Activated naive CD4-positive, alpha-beta T cell treated with anti-CD3 and anti-CD28 coated beads, Interleukin-2, amount 10 ng/mL, durations not matched to agents 7 days and 5 days (primary cell): ENCODE results near the gene NOS2.

Source experiments
- CTCF ChIA-PET: fragments of 350-600 bp; sonication (Branson Sonifier 250); formaldehyde crosslinking; loops from one replicate; lab custom pipeline; 2021; ENCODE audit warnings: antibody characterized with exemption; lab: Charles Lee
- DNase-seq: peaks from one replicate; pipeline ENCODE4 v3.0.0-alpha.2; 2020
- H3K27ac Mint-ChIP-seq: one replicate; pipeline ENCODE4 v1.8.0; 2021; ENCODE audit warnings: mild to moderate bottlenecking, moderate library complexity, mixed read lengths
- H3K27me3 Mint-ChIP-seq: one replicate; pipeline ENCODE4 v1.8.0; 2021; ENCODE audit warnings: mild to moderate bottlenecking, mixed read lengths
- H3K36me3 Mint-ChIP-seq: one replicate; pipeline ENCODE4 v1.8.0; 2021; ENCODE audit warnings: mixed read lengths
- H3K4me1 Mint-ChIP-seq: one replicate; pipeline ENCODE4 v1.8.0; 2021; ENCODE audit warnings: mixed read lengths
- H3K4me3 Mint-ChIP-seq: one replicate; pipeline ENCODE4 v1.8.0; 2021; ENCODE audit warnings: mild to moderate bottlenecking, moderate library complexity, mixed read lengths
- H3K9me3 Mint-ChIP-seq: one replicate; pipeline ENCODE4 v1.8.0; 2021; ENCODE audit warnings: mixed read lengths

Gene NOS2

GRCh38 chr17:27810211-27810901 lies 10.0 kb upstream of the NOS2 start:
- H3K27ac Mint-ChIP-seq = peak overlapping the region; percentile 88
- H3K36me3 Mint-ChIP-seq = no peaks in the 10 kb centered on the region
- CTCF ChIA-PET = interaction anchor here (1.2 to 2.8 kb wide), 2 partner anchors 54 to 69 kb away, joined by 3 to 12 read pairs; no protein-coding TSS in a partner anchor
- H3K4me3 Mint-ChIP-seq = no peak overlapping the region
- H3K4me1 Mint-ChIP-seq = peaks cover 55% of the 10 kb centered on the region
- no peaks in the 10 kb centered on the region for H3K27me3 Mint-ChIP-seq
- DNase-seq = peak; percentile 58
- H3K9me3 Mint-ChIP-seq = no peaks in the 10 kb centered on the region

GRCh38 chr17:27809555-27809954 lies 9.2 kb upstream of the NOS2 start:
- H3K9me3 Mint-ChIP-seq = no peaks in the 10 kb centered on the region
- CTCF ChIA-PET = interaction anchor here (1.2 to 10.3 kb wide), 3 partner anchors 53 to 82 kb away, joined by 3 to 404 read pairs (median 86); partner anchors contain the start of gene LYRM9
- no peak for DNase-seq
- H3K4me3 Mint-ChIP-seq = no peak overlapping the region
- no peaks in the 10 kb centered on the region for H3K36me3 Mint-ChIP-seq
- H3K27me3 Mint-ChIP-seq = no peaks in the 10 kb centered on the region
- peak overlapping the region; percentile 97 for H3K27ac Mint-ChIP-seq
- peaks cover 57% of the 10 kb centered on the region for H3K4me1 Mint-ChIP-seq

- peaks cover 57% of the 10 kb centered on the region for H3K4me1 Mint-ChIP-seq
- H3K9me3 Mint-ChIP-seq = no peaks in the 10 kb centered on the region
- DNase-seq = no peak
- no peaks in the 10 kb centered on the region for H3K36me3 Mint-ChIP-seq
- CTCF ChIA-PET = interaction anchor here (1.4 to 10.3 kb wide), 5 partner anchors 48 to 443 kb away, joined by 4 to 404 read pairs (median 5); partner anchors contain the start of gene LYRM9
- no peaks in the 10 kb centered on the region for H3K27me3 Mint-ChIP-seq
- peak overlapping the region; percentile 97 for H3K27ac Mint-ChIP-seq
- H3K4me3 Mint-ChIP-seq = no peak overlapping the region
Measured at GRCh38 chr17:27808628-27809027, 8.3 kb upstream of the NOS2 start.

- DNase-seq = peak; percentile 85
- CTCF ChIA-PET = interaction anchor here (1.0 to 10.3 kb wide), 8 partner anchors 29 to 444 kb away, joined by 3 to 404 read pairs (median 4); partner anchors contain the start of gene LYRM9
- Mint-ChIP-seq H3K4me1 (peaks cover 57% of the 10 kb centered on the region), H3K27ac (peak overlapping the region; percentile 97), H3K27me3 (peaks cover 5% of the 10 kb centered on the region), H3K9me3 (no peaks in the 10 kb centered on the region), H3K4me3 (peak overlapping the region; percentile 53), H3K36me3 (no peaks in the 10 kb centered on the region)
Measured at GRCh38 chr17:27807567-27808470, 7.5 kb upstream of the NOS2 start.

- Mint-ChIP-seq H3K4me1 (peaks cover 47% of the 10 kb centered on the region), H3K36me3 (no peaks in the 10 kb centered on the region), H3K9me3 (no peaks in the 10 kb centered on the region), H3K27ac (peak overlapping the region; percentile 85), H3K4me3 (peak overlapping the region; percentile 53), H3K27me3 (peaks cover 13% of the 10 kb centered on the region)
- DNase-seq = peak; percentile 91
- CTCF ChIA-PET = interaction anchor here (0.6 to 10.3 kb wide), 25 partner anchors 9 to 447 kb away, joined by 3 to 404 read pairs (median 5); partner anchors contain the start of gene LYRM9
Measured at GRCh38 chr17:27805520-27806146, 5.3 kb upstream of the NOS2 start.

- Mint-ChIP-seq H3K4me3 (no peak overlapping the region), H3K27me3 (peaks cover 25% of the 10 kb centered on the region), H3K36me3 (no peaks in the 10 kb centered on the region), H3K9me3 (no peaks in the 10 kb centered on the region), H3K27ac (no peak overlapping the region), H3K4me1 (peaks cover 32% of the 10 kb centered on the region)
- CTCF ChIA-PET = interaction anchor here (1.7 to 10.3 kb wide), 8 partner anchors 44 to 449 kb away, joined by 4 to 404 read pairs (median 16); partner anchors contain the start of gene LYRM9
- no peak for DNase-seq
Measured at GRCh38 chr17:27804113-27804512, 3.8 kb upstream of the NOS2 start.

- Mint-ChIP-seq H3K27ac (no peak overlapping the region), H3K4me3 (no peak overlapping the region), H3K4me1 (peaks cover 23% of the 10 kb centered on the region), H3K9me3 (no peaks in the 10 kb centered on the region), H3K27me3 (peaks cover 35% of the 10 kb centered on the region), H3K36me3 (no peaks in the 10 kb centered on the region)
- CTCF ChIA-PET = interaction anchor here (0.7 to 10.3 kb wide), 5 partner anchors 57 to 90 kb away, joined by 3 to 404 read pairs (median 4); partner anchors contain the start of gene LYRM9
- no peak for DNase-seq
Measured at GRCh38 chr17:27802962-27803680, 2.8 kb upstream of the NOS2 start.

- Mint-ChIP-seq H3K27me3 (peaks cover 42% of the 10 kb centered on the region), H3K9me3 (no peaks in the 10 kb centered on the region), H3K4me3 (no peak overlapping the region), H3K36me3 (no peaks in the 10 kb centered on the region), H3K4me1 (peaks cover 16% of the 10 kb centered on the region), H3K27ac (no peak overlapping the region)
- DNase-seq = no peak
- CTCF ChIA-PET = interaction anchor here (2.8 to 10.3 kb wide), 2 partner anchors 80 to 92 kb away, joined by 15 to 404 read pairs; partner anchors contain the start of gene LYRM9
Measured at GRCh38 chr17:27802033-27802432, 1.7 kb upstream of the NOS2 start.

- CTCF ChIA-PET = no interaction called here
- Mint-ChIP-seq H3K27me3 (peaks cover 77% of the 10 kb centered on the region), H3K27ac (no peak overlapping the region)
Measured at GRCh38 chr17:27798376-27798775, 2.0 kb downstream of the NOS2 start.

GRCh38 chr17:27797390-27798091 lies 2.8 kb downstream of the NOS2 start:
- Mint-ChIP-seq H3K27ac (no peak overlapping the region), H3K36me3 (no peaks in the 10 kb centered on the region), H3K27me3 (peaks cover 78% of the 10 kb centered on the region), H3K4me3 (no peak overlapping the region), H3K4me1 (peaks cover 5% of the 10 kb centered on the region), H3K9me3 (no peaks in the 10 kb centered on the region)
- CTCF ChIA-PET = interaction anchor here (2.3 kb wide), 1 partner anchor 7 kb away, joined by 7 read pairs; no protein-coding TSS in a partner anchor
- DNase-seq = no peak

More at GRCh38 chr17:27798376-27798775, 2.0 kb downstream of the NOS2 start:
- peaks cover 5% of the 10 kb centered on the region for H3K4me1 Mint-ChIP-seq
- H3K4me3 Mint-ChIP-seq = no peak overlapping the region
- no peak for DNase-seq
- H3K9me3 Mint-ChIP-seq = no peaks in the 10 kb centered on the region
- no peaks in the 10 kb centered on the region for H3K36me3 Mint-ChIP-seq

GRCh38 chr17:27793906-27794569 lies 6.3 kb downstream of the NOS2 start:
- Mint-ChIP-seq H3K4me3 (peak overlapping the region; percentile 19), H3K27ac (no peak overlapping the region), H3K4me1 (peaks cover 5% of the 10 kb centered on the region), H3K9me3 (no peaks in the 10 kb centered on the region), H3K27me3 (peaks cover 82% of the 10 kb centered on the region), H3K36me3 (no peaks in the 10 kb centered on the region)
- no peak for DNase-seq
- CTCF ChIA-PET = interaction anchor here (1.1 to 1.9 kb wide), 3 partner anchors 11 to 85 kb away, joined by 3 to 9 read pairs (median 7); no protein-coding TSS in a partner anchor
